ENCODE measurements around the gene CLK2.

Gene CLK2

DNA sequence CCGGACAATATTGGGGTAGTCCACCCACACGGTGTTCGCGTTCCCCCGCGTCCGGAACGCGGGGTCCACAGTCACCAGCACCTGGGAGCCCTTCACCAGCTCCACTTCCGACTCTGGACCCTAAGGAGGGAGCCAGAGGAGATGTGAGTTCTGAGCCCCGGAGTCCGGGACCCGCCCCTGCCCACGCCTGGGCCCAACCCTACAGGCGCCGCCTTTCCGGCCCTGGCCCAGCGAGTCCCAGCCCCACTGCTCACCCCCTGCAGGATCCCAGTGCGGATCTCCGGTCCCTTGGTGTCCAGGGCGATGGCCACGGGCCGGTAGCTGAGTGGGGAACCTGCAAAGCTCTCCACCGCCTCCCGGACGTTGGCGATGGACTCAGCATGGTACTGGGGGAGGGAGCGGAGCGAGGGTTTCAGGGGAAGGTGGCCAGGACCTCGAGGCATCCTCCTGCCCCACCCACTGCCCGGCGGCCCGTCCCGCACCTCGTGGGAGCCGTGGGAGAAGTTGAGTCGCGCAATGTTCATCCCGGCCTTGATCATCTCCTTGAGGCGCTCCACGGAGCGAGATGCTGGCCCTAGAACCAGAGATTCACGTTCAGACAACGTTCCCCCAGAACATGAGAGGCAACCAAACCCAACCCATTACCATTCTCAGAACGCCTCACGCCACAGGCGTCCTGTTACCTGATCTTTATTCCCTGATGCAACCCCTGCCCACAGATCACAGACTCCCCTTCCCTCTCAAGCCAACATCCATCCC lies 22.1 kb upstream of the CLK2 start:
- TF ChIP-seq YY1 (IDR thresholded peaks at IDR 0.05; ENCODE audit: low read depth) (no peak), NFIC (IDR thresholded peaks at IDR 0.05) (no peak), CREB1 (IDR thresholded peaks at IDR 0.05; ENCODE audit: low read depth) (no peak)

DNA sequence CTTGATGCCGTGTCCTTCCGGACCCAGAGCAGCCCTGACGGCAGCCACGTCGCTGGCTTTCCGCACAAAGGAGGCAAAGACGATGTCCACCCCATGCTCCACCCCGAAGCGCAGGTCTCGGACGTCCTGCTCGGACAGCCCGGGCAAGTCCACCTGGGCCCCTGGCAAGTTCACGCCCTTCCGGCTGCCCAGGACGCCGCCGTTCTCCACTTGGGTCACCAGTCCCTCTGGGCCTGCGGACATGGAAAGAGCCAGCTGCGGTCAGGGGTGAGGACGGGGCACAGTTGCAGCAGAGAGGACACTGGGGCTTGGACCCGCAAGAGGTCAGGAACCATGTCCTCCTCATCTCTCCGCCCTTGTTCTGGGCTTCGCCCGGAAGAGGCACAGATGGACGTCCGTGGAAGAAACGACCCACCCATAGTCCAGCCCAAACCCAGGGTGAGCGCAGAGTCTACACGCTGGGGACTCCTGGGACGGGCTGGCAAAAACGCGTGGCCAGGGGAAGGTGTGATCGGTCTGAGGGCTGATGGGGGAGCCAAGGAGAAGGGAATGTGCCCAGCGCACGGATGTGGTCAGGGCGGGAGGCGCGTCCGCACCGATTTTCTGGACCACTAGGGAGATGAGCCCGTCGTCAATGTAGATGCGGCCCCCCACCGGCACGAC lies 21.3 kb upstream of the CLK2 start:
- TF ChIP-seq, protein P1, sequence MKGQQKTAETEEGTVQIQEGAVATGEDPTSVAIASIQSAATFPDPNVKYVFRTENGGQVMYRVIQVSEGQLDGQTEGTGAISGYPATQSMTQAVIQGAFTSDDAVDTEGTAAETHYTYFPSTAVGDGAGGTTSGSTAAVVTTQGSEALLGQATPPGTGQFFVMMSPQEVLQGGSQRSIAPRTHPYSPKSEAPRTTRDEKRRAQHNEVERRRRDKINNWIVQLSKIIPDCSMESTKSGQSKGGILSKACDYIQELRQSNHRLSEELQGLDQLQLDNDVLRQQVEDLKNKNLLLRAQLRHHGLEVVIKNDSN (IDR thresholded peaks at IDR 0.05) = no peak
- TF ChIP-seq FOXM1 (IDR thresholded peaks at IDR 0.05; ENCODE audit: borderline replicate concordance, low read depth) (no peak), TAF1 (IDR thresholded peaks at IDR 0.05; ENCODE audit: low read depth) (no peak), RAD21 (IDR thresholded peaks at IDR 0.05; ENCODE audit: low read depth) (no peak), EGR1 (IDR thresholded peaks at IDR 0.05) (no peak), ZBTB7A (IDR thresholded peaks at IDR 0.05; ENCODE audit: low read depth) (no peak)
- TF ChIP-seq, protein P2, sequence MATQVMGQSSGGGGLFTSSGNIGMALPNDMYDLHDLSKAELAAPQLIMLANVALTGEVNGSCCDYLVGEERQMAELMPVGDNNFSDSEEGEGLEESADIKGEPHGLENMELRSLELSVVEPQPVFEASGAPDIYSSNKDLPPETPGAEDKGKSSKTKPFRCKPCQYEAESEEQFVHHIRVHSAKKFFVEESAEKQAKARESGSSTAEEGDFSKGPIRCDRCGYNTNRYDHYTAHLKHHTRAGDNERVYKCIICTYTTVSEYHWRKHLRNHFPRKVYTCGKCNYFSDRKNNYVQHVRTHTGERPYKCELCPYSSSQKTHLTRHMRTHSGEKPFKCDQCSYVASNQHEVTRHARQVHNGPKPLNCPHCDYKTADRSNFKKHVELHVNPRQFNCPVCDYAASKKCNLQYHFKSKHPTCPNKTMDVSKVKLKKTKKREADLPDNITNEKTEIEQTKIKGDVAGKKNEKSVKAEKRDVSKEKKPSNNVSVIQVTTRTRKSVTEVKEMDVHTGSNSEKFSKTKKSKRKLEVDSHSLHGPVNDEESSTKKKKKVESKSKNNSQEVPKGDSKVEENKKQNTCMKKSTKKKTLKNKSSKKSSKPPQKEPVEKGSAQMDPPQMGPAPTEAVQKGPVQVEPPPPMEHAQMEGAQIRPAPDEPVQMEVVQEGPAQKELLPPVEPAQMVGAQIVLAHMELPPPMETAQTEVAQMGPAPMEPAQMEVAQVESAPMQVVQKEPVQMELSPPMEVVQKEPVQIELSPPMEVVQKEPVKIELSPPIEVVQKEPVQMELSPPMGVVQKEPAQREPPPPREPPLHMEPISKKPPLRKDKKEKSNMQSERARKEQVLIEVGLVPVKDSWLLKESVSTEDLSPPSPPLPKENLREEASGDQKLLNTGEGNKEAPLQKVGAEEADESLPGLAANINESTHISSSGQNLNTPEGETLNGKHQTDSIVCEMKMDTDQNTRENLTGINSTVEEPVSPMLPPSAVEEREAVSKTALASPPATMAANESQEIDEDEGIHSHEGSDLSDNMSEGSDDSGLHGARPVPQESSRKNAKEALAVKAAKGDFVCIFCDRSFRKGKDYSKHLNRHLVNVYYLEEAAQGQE (IDR thresholded peaks at IDR 0.05; ENCODE audit: low read depth) = no peak

DNA sequence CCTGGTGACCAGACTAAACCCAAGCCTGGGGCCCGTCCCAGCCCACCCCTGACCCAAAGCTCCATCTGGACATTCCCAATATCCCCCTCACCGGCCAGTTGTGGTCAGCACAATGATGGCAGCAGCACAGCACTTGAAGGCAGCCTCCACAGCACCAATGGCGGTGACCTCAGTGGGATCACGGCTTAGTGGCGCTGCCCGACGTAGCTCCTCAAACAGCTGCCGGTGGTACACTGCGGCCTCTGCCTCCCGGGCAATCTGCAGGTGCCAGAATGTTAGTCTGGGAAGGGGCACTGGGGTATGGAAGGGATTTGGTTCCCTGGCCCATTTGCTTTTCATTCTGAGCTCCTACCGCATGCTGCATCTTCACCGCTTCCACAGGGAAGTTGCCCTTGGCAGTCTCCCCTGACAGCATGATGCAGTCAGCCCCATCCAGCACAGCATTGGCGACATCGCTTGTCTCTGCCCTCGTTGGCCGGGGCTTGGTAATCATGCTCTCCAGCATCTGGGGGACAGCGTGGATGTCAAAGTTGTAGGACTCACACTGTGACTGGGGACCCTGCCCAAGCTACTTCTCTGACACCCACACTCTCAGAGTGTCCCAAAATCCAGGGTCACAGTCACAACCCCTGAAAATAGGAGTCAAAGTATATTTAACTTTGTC lies 19.9 kb upstream of the CLK2 start:
- TF ChIP-seq ZBTB7A (IDR thresholded peaks at IDR 0.05; ENCODE audit: low read depth) = no peak

DNA sequence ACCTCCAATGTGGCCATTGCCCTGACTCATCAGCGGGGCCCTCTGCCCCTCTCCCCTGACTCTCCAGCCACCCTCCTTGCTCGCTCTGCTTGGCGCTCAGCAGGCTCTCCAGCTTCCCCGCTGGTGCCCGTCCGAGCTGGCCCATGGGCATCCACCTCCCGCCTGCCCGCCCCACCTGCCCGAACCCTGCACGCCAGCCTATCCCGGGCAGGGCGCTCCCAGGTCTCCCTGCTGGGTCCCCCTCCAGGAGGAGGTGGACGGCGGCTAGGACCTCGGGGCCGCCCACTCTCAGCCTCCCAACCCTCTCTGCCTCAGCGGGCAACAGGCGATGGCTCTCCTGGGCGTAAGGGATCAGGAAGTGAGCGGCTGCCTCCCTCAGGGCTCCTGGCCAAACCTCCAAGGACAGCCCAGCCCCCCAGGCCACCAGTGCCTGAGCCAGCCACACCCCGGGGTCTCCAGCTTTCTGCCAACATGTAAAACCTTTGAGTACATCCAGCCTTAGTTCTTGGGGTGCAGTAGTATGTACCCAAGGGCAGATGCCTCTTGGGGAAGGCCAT lies 14.8 kb upstream of the CLK2 start:
- no peak for TF ChIP-seq EP300 (IDR thresholded peaks at IDR 0.05; ENCODE audit: borderline replicate concordance)
- TF ChIP-seq TAF1 (IDR thresholded peaks at IDR 0.05; ENCODE audit: low read depth) = no peak
- no peak for TF ChIP-seq YY1 (IDR thresholded peaks at IDR 0.05; ENCODE audit: low read depth)
- TF ChIP-seq, protein P2 (IDR thresholded peaks at IDR 0.05; ENCODE audit: low read depth) = no peak
- TF ChIP-seq, protein P1 (IDR thresholded peaks at IDR 0.05) = no peak
- no peak for TF ChIP-seq EGR1 (IDR thresholded peaks at IDR 0.05)
- TF ChIP-seq FOXM1 (IDR thresholded peaks at IDR 0.05; ENCODE audit: borderline replicate concordance, low read depth) = no peak
- TF ChIP-seq CEBPB (IDR thresholded peaks at IDR 0.05) = no peak
- TF ChIP-seq NFIC (IDR thresholded peaks at IDR 0.05) = no peak
- TF ChIP-seq ZBTB7A (IDR thresholded peaks at IDR 0.05; ENCODE audit: low read depth) = no peak
- no peak for TF ChIP-seq RAD21 (IDR thresholded peaks at IDR 0.05; ENCODE audit: low read depth)
- no peak for TF ChIP-seq TCF12 (IDR thresholded peaks at IDR 0.05; ENCODE audit: low read depth)

DNA sequence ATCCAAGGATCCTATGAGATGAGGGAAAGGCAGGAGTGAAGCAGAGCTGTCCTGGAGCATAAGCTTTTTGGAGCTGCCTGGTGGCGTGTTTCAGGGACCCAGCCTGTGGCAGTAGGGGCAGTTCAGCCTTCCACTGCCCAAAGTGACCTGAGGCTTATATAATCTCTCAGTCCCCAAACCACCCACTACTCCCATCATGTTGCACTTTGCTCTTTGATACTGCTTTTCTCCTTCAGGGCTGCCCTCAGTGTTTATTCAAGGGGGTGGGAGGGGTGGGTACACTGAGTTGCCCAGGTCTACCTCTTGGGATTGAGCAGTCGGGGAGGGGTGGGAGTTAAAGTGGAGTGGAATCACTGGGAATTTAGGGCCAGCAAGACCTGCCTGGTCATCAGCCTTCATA lies 13.2 kb upstream of the CLK2 start:
- TF ChIP-seq ZBTB7A (IDR thresholded peaks at IDR 0.05; ENCODE audit: low read depth) (no peak), EP300 (IDR thresholded peaks at IDR 0.05; ENCODE audit: borderline replicate concordance) (no peak), TCF12 (IDR thresholded peaks at IDR 0.05; ENCODE audit: low read depth) (no peak), RAD21 (IDR thresholded peaks at IDR 0.05; ENCODE audit: low read depth) (no peak), FOXM1 (IDR thresholded peaks at IDR 0.05; ENCODE audit: borderline replicate concordance, low read depth) (no peak), CEBPB (IDR thresholded peaks at IDR 0.05) (no peak), TEAD4 (IDR thresholded peaks at IDR 0.05) (no peak), NFIC (IDR thresholded peaks at IDR 0.05) (no peak), TAF1 (IDR thresholded peaks at IDR 0.05; ENCODE audit: low read depth) (no peak), CREB1 (IDR thresholded peaks at IDR 0.05; ENCODE audit: low read depth) (no peak), EGR1 (IDR thresholded peaks at IDR 0.05) (no peak), YY1 (IDR thresholded peaks at IDR 0.05; ENCODE audit: low read depth) (no peak)
- TF ChIP-seq, protein P1 (IDR thresholded peaks at IDR 0.05) = no peak
- TF ChIP-seq, protein P3, sequence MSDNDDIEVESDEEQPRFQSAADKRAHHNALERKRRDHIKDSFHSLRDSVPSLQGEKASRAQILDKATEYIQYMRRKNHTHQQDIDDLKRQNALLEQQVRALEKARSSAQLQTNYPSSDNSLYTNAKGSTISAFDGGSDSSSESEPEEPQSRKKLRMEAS (IDR thresholded peaks at IDR 0.05) = no peak
- TF ChIP-seq, protein P2 (IDR thresholded peaks at IDR 0.05; ENCODE audit: low read depth) = no peak

All from Ishikawa (cell line).